Liver (tissue), 9 donors: ENCODE results near the gene GULP1. TPM values are rescaled to one million over a fixed set of nuclear protein-coding genes. Genes with fewer than 3 reads are reported as not detected.

ENCODE experiments used
- DNase-seq: peaks from one replicate; pipeline ENCODE4 v3.0.0-alpha.2; 2017; ENCODE audit warnings: low spot score
- H3K27ac ChIP-seq, 2 donors: one replicate each; pipeline ENCODE4 v1.7.0; 2013; ENCODE audit warnings: inconsistent platforms in 2 of 2, low read length in 2 of 2, control low read depth in 1 of 2, low read depth in 1 of 2, mild to moderate bottlenecking in 1 of 2
- H3K27me3 ChIP-seq, 4 donors: one replicate each; pipeline versions ENCODE4 v1.6.1 to v1.7.0; 2013; ENCODE audit warnings: low read length in 3 of 4, inconsistent platforms in 1 of 4, mild to moderate bottlenecking in 1 of 4, moderate library complexity in 1 of 4; ENCODE audit not compliant: control insufficient read depth in 4 of 4, insufficient read depth in 4 of 4
- H3K36me3 ChIP-seq, 4 donors: one replicate each; pipeline versions ENCODE4 v1.6.1 to v1.7.0; 2013; ENCODE audit warnings: low read length in 3 of 4, mild to moderate bottlenecking in 3 of 4, low read depth in 1 of 4, moderate library complexity in 1 of 4; ENCODE audit not compliant: control insufficient read depth in 4 of 4, insufficient read depth in 3 of 4
- H3K4me1 ChIP-seq, 4 donors: one replicate each; pipeline versions ENCODE4 v1.6.1 to v1.7.0; 2013; ENCODE audit warnings: low read length in 3 of 4, mild to moderate bottlenecking in 3 of 4, moderate library complexity in 1 of 4; ENCODE audit not compliant: control insufficient read depth in 4 of 4, insufficient read depth in 4 of 4
- H3K4me3 ChIP-seq, 3 donors: one replicate each; pipeline versions ENCODE4 v1.6.1 to v1.7.0; 2013; ENCODE audit warnings: low read length in 3 of 3, control low read depth in 1 of 3, low read depth in 1 of 3, mild to moderate bottlenecking in 1 of 3
- H3K9ac ChIP-seq, 2 donors: one replicate each; pipeline ENCODE4 v1.7.0; 2013; ENCODE audit warnings: low read length in 2 of 2, mild to moderate bottlenecking in 2 of 2, moderate library complexity in 2 of 2, control low read depth in 1 of 2, low read depth in 1 of 2
- H3K9me3 ChIP-seq, 4 donors: one replicate each; pipeline versions ENCODE4 v1.6.1 to v1.7.0; 2013; ENCODE audit warnings: low read length in 3 of 4; ENCODE audit not compliant: control insufficient read depth in 4 of 4
- EGR1 ChIP-seq, 2 donors: IDR thresholded peaks; 2 replicates each; pipeline ENCODE4 v1.6.1; 2016 to 2018; ENCODE audit warnings: antibody characterized with exemption in 2 of 2, low read depth in 2 of 2
- FOXA1 ChIP-seq: IDR thresholded peaks from 2 replicates; pipeline ENCODE4 v1.6.1; 2016; ENCODE audit warnings: antibody characterized with exemption
- FOXA2 ChIP-seq: IDR thresholded peaks from 2 replicates; pipeline ENCODE4 v1.6.1; 2016; ENCODE audit warnings: antibody characterized with exemption
- GABPA ChIP-seq, 2 donors: IDR thresholded peaks in 1 of 2; conservative IDR thresholded peaks in 1 of 2; 2 replicates each; pipeline ENCODE4 v1.6.1; 2016; ENCODE audit warnings: antibody characterized with exemption in 2 of 2, mild to moderate bottlenecking in 1 of 2, moderate library complexity in 1 of 2
- HNF4A ChIP-seq, 2 donors: conservative IDR thresholded peaks; 2 replicates each; pipeline ENCODE4 v1.6.1; 2016; ENCODE audit warnings: antibody characterized with exemption in 2 of 2, mild to moderate bottlenecking in 2 of 2
- HNF4G ChIP-seq: IDR thresholded peaks from 2 replicates; pipeline ENCODE4 v1.6.1; 2016; ENCODE audit warnings: antibody characterized with exemption
- JUND ChIP-seq, 2 donors: IDR thresholded peaks; 2 replicates each; pipeline ENCODE4 v1.6.1; 2016; ENCODE audit warnings: antibody characterized with exemption in 2 of 2
- NR2F2 ChIP-seq: IDR thresholded peaks from 2 replicates; pipeline ENCODE4 v1.6.1; 2016; ENCODE audit warnings: antibody characterized with exemption
- RAD21 ChIP-seq, 2 donors: IDR thresholded peaks; 2 replicates each; pipeline ENCODE4 v1.6.1; 2016; ENCODE audit warnings: antibody characterized with exemption in 2 of 2, mild to moderate bottlenecking in 2 of 2
- REST ChIP-seq: IDR thresholded peaks from 2 replicates; pipeline ENCODE4 v1.6.1; 2016; ENCODE audit warnings: antibody characterized with exemption, mild to moderate bottlenecking
- SP1 ChIP-seq: IDR thresholded peaks from 2 replicates; pipeline ENCODE4 v1.6.1; 2018; ENCODE audit warnings: antibody characterized with exemption, mild to moderate bottlenecking
- YY1 ChIP-seq: IDR thresholded peaks from 2 replicates; pipeline ENCODE4 v1.6.1; 2016; ENCODE audit warnings: antibody characterized with exemption, mild to moderate bottlenecking
- WGBS: extraction: QIAGEN DNeasy Blood & Tissue Kit; methylation state at CpG from one replicate; pipeline ENCODE4 v1.1.7; 2013; 5-methylcytosine and 5-hydroxymethylcytosine counted together
- polyA plus RNA-seq, 2 donors: library from polyadenylated mRNA; stranded (reverse) in 1 of 2; unstranded in 1 of 2; fragments of 200-250 nt in 1 of 2; fragments of >200 nt in 1 of 2; fragmentation: Nextera tagmentation in 1 of 2; extraction: Ambion mirVana in 1 of 2; gene quantifications; one replicate each; pipeline versions ENCODE4 v1.2.1 to v1.2.3, GENCODE V29; 2013 to 2015
- total RNA-seq, 2 donors: library from RNA; depleted of rRNA; stranded (reverse); fragments of >200 nt; gene quantifications; one replicate each; pipeline ENCODE4 v1.2.3, GENCODE V29; 2014
- TF ChIP-seq, protein P1 (sequence below): fragments of 150-350 bp; IDR thresholded peaks from 2 replicates; pipeline ENCODE4 v1.5.1; 2017; ENCODE audit warnings: improper control_type of control experiment, low read depth, low read length; ENCODE audit not compliant: missing input control
- TF ChIP-seq, protein P2 (sequence below): IDR thresholded peaks from 2 replicates; pipeline ENCODE4 v1.6.1; 2016; ENCODE audit warnings: antibody characterized with exemption
- donor health status: healthy.
- donor health status: healthy.
- donor health status: healthy.
- donor health status: healthy.
- donor health status: healthy.

Gene GULP1
- total and polyA plus RNA-seq, 4 donors: 0.53 to 6.9 (median 0.89) TPM

GRCh38 chr2:188571543-188572303, 280.0 kb downstream of the GULP1 start (continued):
- TF ChIP-seq, protein P1, sequence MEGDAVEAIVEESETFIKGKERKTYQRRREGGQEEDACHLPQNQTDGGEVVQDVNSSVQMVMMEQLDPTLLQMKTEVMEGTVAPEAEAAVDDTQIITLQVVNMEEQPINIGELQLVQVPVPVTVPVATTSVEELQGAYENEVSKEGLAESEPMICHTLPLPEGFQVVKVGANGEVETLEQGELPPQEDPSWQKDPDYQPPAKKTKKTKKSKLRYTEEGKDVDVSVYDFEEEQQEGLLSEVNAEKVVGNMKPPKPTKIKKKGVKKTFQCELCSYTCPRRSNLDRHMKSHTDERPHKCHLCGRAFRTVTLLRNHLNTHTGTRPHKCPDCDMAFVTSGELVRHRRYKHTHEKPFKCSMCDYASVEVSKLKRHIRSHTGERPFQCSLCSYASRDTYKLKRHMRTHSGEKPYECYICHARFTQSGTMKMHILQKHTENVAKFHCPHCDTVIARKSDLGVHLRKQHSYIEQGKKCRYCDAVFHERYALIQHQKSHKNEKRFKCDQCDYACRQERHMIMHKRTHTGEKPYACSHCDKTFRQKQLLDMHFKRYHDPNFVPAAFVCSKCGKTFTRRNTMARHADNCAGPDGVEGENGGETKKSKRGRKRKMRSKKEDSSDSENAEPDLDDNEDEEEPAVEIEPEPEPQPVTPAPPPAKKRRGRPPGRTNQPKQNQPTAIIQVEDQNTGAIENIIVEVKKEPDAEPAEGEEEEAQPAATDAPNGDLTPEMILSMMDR: no peak

DNA sequence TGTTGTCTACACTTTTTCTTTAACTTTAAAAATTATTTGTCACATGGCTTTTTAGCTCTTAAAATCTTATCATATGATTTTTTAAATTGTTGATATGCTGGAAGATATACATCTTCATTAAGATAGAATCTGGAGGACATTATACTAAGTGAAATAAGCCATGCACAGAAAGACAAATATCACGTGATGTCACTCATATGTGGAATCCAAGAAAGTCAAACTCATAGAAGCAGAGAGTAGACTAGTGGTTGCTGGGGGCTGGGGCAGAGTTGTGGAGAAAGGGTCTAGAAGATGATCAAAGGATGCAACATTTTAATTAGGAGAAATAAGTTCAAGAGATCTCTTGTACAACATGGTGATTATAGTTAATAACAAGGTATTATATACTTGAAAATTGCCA, 280.9 kb downstream of the GULP1 start:
- no peak overlapping the region for H3K9ac ChIP-seq
- 80% methylated on average over 1 of the region's 1 CpG for WGBS
- H3K4me3 ChIP-seq: no peak overlapping the region
- H3K27me3 ChIP-seq: no peaks in the 10 kb centered on the region
- DNase-seq: no peak
- H3K27ac ChIP-seq: no peak overlapping the region
- no peaks in the 10 kb centered on the region for H3K4me1 ChIP-seq
- no peaks in the 10 kb centered on the region for H3K36me3 ChIP-seq
- no peaks in the 10 kb centered on the region for H3K9me3 ChIP-seq
- TF ChIP-seq REST (no peak), NR2F2 (no peak), JUND (IDR thresholded peaks at IDR 0.05) (no peak), GABPA (IDR thresholded peaks at IDR 0.05 in 1 of 2, conservative IDR thresholded peaks at IDR 0.05 in 1 of 2) (no peak), EGR1 (IDR thresholded peaks at IDR 0.05; ENCODE audit: low read depth in 2 of 2) (no peak), RAD21 (IDR thresholded peaks at IDR 0.05) (no peak), HNF4G (no peak), HNF4A (conservative IDR thresholded peaks at IDR 0.05) (no peak), FOXA1 (no peak), YY1 (no peak), SP1 (no peak), FOXA2 (no peak)
- TF ChIP-seq, protein P1: no peak
- TF ChIP-seq, protein P2, sequence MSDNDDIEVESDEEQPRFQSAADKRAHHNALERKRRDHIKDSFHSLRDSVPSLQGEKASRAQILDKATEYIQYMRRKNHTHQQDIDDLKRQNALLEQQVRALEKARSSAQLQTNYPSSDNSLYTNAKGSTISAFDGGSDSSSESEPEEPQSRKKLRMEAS: no peak
